Caco-2 (cell line): ENCODE results near the gene KCNA10. TPM values are rescaled to one million over a fixed set of nuclear protein-coding genes. Genes with fewer than 3 reads are reported as not detected.

Experiments used
- BruUV-seq: library from RNA; stranded (reverse); fragments of 400-500 nt; replicated peaks from 2 replicates; lab custom pipeline; 2021; lab: Mats Ljungman, UMichigan
- CTCF ChIA-PET: fragments of 300-600 bp; sonication (Branson Sonifier 250); formaldehyde crosslinking; loops from one replicate; lab custom pipeline; 2022; ENCODE audit warnings: antibody characterized with exemption; lab: Charles Lee
- POLR2A ChIA-PET: fragments of 300-600 bp; sonication (Branson Sonifier 250); formaldehyde crosslinking; loops from one replicate; lab custom pipeline; 2022; ENCODE audit warnings: antibody characterized with exemption; lab: Charles Lee
- DNase-seq, 2 experiments: peaks; one replicate each; pipeline versions ENCODE4 v3.0.0 to v3.0.0-alpha.2; 2020 to 2022
- H3K27me3 ChIP-seq: replicated peaks from 2 replicates; pipeline ENCODE4 v1.6.0; 2011; ENCODE audit warnings: low read length; ENCODE audit not compliant: control insufficient read depth, insufficient read depth
- H3K36me3 ChIP-seq: 2 replicates; pipeline ENCODE4 v1.5.1; 2011; ENCODE audit warnings: low read length; ENCODE audit not compliant: control insufficient read depth, insufficient read depth
- H3K4me1 ChIP-seq: fragments of 250-450 bp; sonication (Bioruptor Pico); 2 replicates; pipeline ENCODE4 v1.5.1; 2020; ENCODE audit warnings: mild to moderate bottlenecking
- H3K4me3 ChIP-seq: 2 replicates; pipeline ENCODE4 v1.5.1; 2011; ENCODE audit warnings: low read depth, mild to moderate bottlenecking, control low read depth, low read length
- H3K9me3 ChIP-seq: fragments of 250-450 bp; sonication (Bioruptor Pico); 2 replicates; pipeline ENCODE4 v1.5.1; 2020; ENCODE audit warnings: mild to moderate bottlenecking, moderate library complexity
- H3K27ac Mint-ChIP-seq: one replicate; pipeline ENCODE4 v1.8.0; 2022; ENCODE audit warnings: mixed read lengths; ENCODE audit not compliant: unreplicated experiment
- H3K27me3 Mint-ChIP-seq: one replicate; pipeline ENCODE4 v1.8.0; 2022; ENCODE audit warnings: mixed read lengths; ENCODE audit not compliant: insufficient read depth, unreplicated experiment
- H3K36me3 Mint-ChIP-seq: one replicate; pipeline ENCODE4 v1.8.0; 2022; ENCODE audit warnings: mild to moderate bottlenecking, mixed read lengths; ENCODE audit not compliant: insufficient read depth, unreplicated experiment
- H3K4me1 Mint-ChIP-seq: one replicate; pipeline ENCODE4 v1.8.0; 2022; ENCODE audit warnings: low read depth, mixed read lengths; ENCODE audit not compliant: unreplicated experiment
- H3K4me3 Mint-ChIP-seq: one replicate; pipeline ENCODE4 v1.8.0; 2022; ENCODE audit warnings: mild to moderate bottlenecking, moderate library complexity, mixed read lengths; ENCODE audit not compliant: unreplicated experiment
- H3K9me3 Mint-ChIP-seq: one replicate; pipeline ENCODE4 v1.8.0; 2022; ENCODE audit warnings: mixed read lengths; ENCODE audit not compliant: unreplicated experiment
- CTCF ChIP-seq, 2 experiments: fragments of 200-600 bp in 1 of 2; IDR thresholded peaks; 1 replicate in 1 of 2; 2 replicates in 1 of 2; pipeline versions ENCODE4 v1.5.1 to v1.8.0; 2011 to 2022; ENCODE audit warnings: antibody characterized with exemption in 1 of 2, control low read depth in 1 of 2, inconsistent platforms in 1 of 2, low read depth in 1 of 2, low read length in 1 of 2, mild to moderate bottlenecking in 1 of 2, moderate library complexity in 1 of 2; ENCODE audit not compliant: insufficient read depth in 1 of 2, severe bottlenecking in 1 of 2, unreplicated experiment in 1 of 2
- intact Hi-C: fragments of 100-400 bp; cut with micrococcal nuclease; formaldehyde crosslinking; loops from one replicate; pipeline ENCODE4 v1.10.0; 2022; ENCODE audit not compliant: unreplicated experiment
- total RNA-seq: library from RNA; stranded (reverse); gene quantifications from 2 replicates; pipeline ENCODE4 v1.2.3, GENCODE V29; 2022

The KCNA10 gene
- total RNA-seq, 1 experiment from 2014 or later, result not detected

GRCh38 chr1:110480356-110481096 is 38.4 kb downstream of the KCNA10 start:
- Mint-ChIP-seq H3K9me3 (no peaks in the 10 kb centered on the region), H3K36me3 (peaks cover 20% of the 10 kb centered on the region), H3K27ac (peak overlapping the region; percentile 89), H3K4me1 (peaks cover 35% of the 10 kb centered on the region), H3K27me3 (no peaks in the 10 kb centered on the region), H3K4me3 (peak overlapping the region; percentile 68)
- peaks cover 56% of the 10 kb centered on the region for H3K4me1 ChIP-seq
- H3K27me3 ChIP-seq, result no peaks in the 10 kb centered on the region
- BruUV-seq, result no TSS peak
- intact Hi-C loops, result no loop called here
- H3K36me3 ChIP-seq, result no peaks in the 10 kb centered on the region
- POLR2A ChIA-PET, result interaction anchor here (0.6 to 1.0 kb wide), 3 partner anchors 17 to 72 kb away, joined by 3 to 4 read pairs (median 3); no protein-coding TSS in a partner anchor
- DNase-seq, result peak; percentile 55 to 79
- TF ChIP-seq CTCF (IDR thresholded peaks at IDR 0.05; ENCODE audit: insufficient read depth in 1 of 2, low read depth in 1 of 2, low read length in 1 of 2, severe bottlenecking in 1 of 2, unreplicated experiment in 1 of 2), result no peak
- CTCF ChIA-PET, result interaction anchor here (1.0 to 5.0 kb wide), 3 partner anchors 15 to 20 kb away, joined by 4 to 26 read pairs (median 6); no protein-coding TSS in a partner anchor
- H3K9me3 ChIP-seq, result no peaks in the 10 kb centered on the region
- peak overlapping the region; percentile 24; the same call in 1 of the 2 replicates for H3K4me3 ChIP-seq

GRCh38 chr1:110478886-110479285 is 40.1 kb downstream of the KCNA10 start:
- intact Hi-C loops, result no loop called here

More at GRCh38 chr1:110478886-110479285, 40.1 kb downstream of the KCNA10 start:
- H3K4me3 Mint-ChIP-seq, result no peak overlapping the region
- H3K27me3 Mint-ChIP-seq, result no peaks in the 10 kb centered on the region
- peak overlapping the region; percentile 89 for H3K27ac Mint-ChIP-seq
- no TSS peak for BruUV-seq
- Histone ChIP-seq H3K4me1 (peaks cover 57% of the 10 kb centered on the region), H3K9me3 (no peaks in the 10 kb centered on the region), H3K4me3 (no peak overlapping the region), H3K36me3 (no peaks in the 10 kb centered on the region), H3K27me3 (no peaks in the 10 kb centered on the region)
- H3K36me3 Mint-ChIP-seq, result peaks cover 11% of the 10 kb centered on the region
- no peak for TF ChIP-seq CTCF (IDR thresholded peaks at IDR 0.05; ENCODE audit: insufficient read depth in 1 of 2, low read depth in 1 of 2, low read length in 1 of 2, severe bottlenecking in 1 of 2, unreplicated experiment in 1 of 2)
- CTCF ChIA-PET, result interaction anchor here (2.8 kb wide), 1 partner anchor 17 kb away, joined by 13 read pairs; no protein-coding TSS in a partner anchor
- POLR2A ChIA-PET, result no interaction called here
- H3K4me1 Mint-ChIP-seq, result peaks cover 42% of the 10 kb centered on the region
- no peak for DNase-seq
- H3K9me3 Mint-ChIP-seq, result no peaks in the 10 kb centered on the region
